GM18870 (cell line): Measurements from ENCODE around the gene PSD.

Experiments used
- ATAC-seq: cut with Tn5 transposase; IDR thresholded peaks from one replicate; pipeline ENCODE4 v1.9.1; 2021; ENCODE audit warnings: moderate library complexity; ENCODE audit not compliant: unreplicated experiment

PSD gene

DNA sequence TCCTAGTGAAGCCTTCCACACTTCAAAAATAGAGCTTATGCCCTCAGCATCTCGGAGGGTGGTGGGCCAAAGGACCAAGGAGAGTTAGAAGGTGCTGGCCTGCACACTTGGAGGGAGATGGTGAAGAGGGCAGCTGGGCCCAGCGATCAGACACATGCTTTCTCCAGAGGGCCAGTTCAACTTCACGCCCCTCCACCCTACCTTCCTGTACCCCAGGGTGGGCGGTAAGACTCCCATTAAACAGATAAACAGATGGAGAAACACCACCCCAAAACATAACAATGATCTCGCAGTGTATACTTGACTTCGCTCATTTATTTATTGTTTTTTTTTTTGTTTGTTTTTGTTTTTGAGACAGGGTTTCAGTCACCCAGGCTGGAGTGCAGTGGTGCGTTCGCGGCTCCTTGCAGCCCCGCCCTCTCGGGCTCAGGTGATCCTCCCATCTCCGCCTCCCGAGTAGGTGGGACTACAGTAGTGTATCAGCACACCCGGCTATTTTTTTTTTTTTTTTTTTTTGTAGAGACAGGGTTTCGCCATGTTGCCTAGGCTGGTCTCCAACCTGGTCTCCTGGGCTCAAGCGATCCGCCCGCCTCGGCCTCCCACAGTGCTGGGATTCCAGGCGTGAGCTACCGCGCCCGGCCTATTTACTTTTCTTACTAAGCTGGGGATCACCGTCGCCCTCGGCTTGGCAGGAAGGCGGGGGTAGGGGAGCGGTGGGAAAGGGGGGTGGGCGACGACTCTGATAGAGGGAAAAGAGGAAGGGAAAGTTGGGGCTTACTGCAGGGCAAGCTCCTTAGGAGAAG, 30.9 kb upstream of the PSD start:
- ATAC-seq: peak; percentile 41

DNA sequence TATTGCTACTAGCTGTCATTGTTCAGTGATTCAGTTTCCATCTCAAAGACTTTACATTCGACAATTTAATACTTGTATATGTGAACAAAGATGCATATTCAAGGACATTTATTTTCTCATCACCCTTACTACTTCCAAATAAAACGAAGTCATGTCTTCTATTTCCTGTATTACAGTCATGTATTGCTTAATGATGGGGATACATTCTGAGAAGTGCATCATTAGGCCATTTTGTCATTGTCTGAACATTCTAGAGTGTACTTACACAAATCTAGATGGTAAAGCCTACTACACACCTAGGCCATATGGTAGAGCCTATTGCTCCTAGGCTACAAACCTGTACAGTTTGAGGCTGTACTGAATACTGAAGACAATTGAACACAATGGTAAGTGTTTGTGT, 26.3 kb upstream of the PSD start:
- ATAC-seq: no peak

DNA sequence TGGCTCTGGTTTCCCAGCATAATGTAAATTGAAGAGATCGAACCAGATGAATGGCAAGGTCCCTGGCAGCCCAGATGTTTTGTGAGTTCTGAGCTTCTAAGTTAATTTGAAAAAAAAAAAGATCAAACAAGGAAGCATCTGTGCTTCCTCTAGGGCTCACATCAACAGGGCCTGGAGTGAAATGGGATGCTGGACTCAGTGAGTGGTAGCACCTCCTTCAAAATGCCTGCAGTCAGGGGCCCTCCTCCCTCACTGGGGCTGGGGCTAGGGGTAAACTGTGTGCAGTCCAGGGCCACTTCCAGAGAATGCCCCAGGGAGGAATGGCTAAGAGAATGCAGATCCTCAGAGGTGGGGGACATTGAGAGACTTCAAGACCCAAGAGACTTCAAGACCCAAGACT, 19.8 kb upstream of the PSD start:
- ATAC-seq: no peak

GRCh38 chr10:102437515-102437914, 18.9 kb upstream of the PSD start:
- ATAC-seq: no peak

DNA sequence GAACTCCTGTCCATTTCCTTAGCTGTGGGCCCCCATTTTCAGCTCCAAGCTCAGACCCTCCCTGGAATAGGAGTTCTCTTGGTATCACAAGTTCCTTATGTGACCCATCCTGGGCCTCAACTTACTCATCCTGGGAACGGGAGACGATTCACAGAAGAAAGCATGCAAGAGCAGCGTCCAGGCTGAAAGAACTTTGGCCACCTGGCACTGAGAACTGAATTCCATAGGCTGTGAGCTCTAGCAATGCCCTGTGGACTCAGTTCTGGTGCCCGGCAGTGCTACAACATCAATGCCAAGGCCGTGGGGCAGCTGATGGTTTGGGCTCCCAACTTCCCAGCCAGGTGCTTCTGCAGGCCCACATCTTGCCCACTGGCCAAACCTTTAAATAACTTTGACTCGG, 17.7 kb upstream of the PSD start:
- ATAC-seq: no peak

- ATAC-seq: no peak
Measured at GRCh38 chr10:102435529-102436233, 17.1 kb upstream of the PSD start.

DNA sequence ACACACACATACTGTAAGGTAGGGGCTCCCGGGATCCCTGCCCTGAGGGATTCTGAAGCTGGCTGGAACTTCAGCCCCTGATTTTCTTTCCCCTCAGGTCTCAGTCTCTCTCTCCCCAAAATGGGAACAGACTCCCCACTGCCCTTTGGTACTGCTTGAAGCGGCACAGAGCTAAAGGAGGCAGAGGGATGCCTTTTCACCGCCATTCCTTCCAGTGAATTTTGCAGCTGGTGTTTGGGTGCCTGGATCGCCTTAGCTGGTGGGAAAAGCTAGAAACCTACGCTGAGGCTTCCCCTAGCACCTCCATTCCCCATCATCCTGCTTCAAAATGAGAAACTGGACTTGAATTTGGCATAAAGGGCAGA, 16.5 kb upstream of the PSD start:
- ATAC-seq: no peak

DNA sequence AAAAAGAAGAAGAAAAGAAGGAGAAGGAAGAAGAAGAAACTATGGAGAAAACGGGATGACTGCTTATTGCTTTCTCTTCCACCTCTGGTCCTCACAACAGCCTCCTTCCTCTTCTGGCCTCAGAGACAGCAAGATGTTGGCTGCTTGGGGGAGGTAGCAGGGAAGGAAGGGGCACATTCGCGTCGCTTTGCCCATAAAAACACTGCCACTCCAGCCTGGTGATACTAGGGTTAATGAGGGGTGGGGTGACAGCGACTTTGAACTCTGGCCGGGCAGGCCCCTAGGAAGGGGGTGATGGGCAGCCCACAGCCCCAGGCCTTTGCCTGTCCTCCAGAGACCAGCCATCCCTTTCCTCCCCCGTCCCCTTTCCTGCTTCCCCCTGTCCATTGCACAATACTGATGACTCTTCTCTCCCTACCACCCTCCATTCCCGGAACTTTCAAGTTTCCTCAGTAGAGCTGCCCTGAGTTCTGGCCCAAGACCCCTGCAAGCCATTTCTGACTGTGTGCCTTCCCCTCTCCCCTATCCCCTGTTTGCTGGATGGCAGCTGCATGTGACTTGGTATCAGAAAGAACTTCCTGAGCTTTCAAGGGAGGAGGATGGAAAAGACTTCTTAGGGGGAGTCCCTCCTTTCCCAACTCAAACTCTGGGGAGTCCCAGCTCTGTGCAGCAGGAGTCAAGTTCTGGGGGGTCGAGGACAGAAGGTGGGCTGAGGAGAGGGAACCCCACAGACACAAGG, 16.0 kb upstream of the PSD start:
- no peak for ATAC-seq

GRCh38 chr10:102433619-102434046, 15.0 kb upstream of the PSD start:
- no peak for ATAC-seq

- ATAC-seq: peak; percentile 62
Measured at GRCh38 chr10:102432162-102432950, 13.8 kb upstream of the PSD start, which contains the start of gene CUEDC2. Gene CUEDC2, minus strand, starts transcription at chr10:102432574. Its CDS starts 7,386 bp downstream, at chr10:102425188.

DNA sequence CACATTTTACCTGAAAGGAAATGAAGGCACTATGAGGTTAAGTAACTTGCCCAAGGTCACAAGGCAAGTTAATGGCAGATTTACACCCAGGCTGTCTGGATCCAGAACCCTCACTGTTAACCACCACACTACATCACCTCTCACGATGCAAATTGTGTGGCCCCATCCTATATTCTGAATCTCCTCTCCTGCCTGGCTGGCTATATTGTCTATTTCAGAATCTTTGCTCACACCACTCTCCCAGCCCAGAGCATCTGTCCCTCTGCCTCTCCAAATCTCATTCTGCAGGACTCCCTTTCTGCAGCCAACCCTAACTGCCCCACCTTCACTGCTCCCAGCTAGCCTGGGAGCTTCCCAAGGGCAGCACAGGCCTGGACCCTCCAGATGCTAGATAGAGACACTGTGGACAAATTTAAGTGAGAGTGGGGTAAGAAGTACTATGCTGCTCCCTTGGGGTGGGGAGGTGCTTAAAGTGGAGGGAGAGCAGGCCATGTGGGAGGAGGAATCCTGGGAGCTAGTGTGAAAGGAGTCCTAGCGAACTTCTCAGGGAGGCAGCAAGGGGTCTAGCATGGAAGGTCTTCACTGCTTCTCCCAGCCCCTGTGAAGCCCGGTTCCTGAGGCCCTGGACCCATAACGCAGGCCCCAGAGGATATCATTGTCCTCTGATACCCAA, 13.0 kb upstream of the PSD start:
- no peak for ATAC-seq

DNA sequence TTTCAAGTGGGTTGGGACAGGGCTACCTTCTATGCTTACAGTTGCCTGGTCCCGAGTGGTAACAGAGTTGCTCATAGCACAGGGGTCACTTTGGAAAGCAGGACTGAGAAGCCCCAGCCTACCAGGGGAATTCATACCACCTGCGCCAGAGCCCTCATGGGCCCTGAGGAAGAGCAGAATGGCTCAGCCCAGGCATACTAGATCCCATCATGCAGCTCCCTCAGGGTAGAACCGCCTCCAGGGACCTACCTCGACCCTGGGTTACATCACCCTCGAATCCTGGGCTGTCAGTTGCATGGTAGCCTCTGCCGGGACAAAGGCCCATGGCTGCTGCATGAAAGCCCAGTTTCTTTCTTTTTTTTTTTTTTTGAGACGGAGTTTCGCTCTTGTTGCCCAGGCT, 10.9 kb upstream of the PSD start:
- ATAC-seq: no peak

GRCh38 chr10:102426803-102427287, 8.3 kb upstream of the PSD start:
- ATAC-seq: no peak

GRCh38 chr10:102425444-102425843, 6.9 kb upstream of the PSD start:
- no peak for ATAC-seq

DNA sequence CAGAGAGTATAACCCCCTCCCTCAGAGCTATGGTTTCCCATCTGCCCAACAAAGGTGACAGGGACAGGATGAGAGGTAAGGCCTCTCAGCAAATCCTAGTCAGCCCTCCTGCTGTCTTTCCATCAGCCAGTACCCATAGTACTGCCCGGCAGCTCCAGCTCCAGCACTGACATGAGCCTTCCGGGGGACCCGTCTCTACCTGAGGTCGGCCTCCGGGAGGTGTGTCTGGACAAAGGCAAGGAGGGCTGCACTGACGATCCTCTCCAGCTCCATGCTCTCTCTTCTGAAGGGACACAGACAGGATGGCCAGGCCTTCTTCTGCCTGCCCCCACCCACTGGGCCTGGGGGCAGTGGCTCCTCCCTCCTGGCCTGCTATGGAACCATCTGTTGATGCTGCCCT, 6.3 kb upstream of the PSD start:
- no peak for ATAC-seq

- ATAC-seq: no peak
Measured at GRCh38 chr10:102424145-102424544, 5.6 kb upstream of the PSD start.

DNA sequence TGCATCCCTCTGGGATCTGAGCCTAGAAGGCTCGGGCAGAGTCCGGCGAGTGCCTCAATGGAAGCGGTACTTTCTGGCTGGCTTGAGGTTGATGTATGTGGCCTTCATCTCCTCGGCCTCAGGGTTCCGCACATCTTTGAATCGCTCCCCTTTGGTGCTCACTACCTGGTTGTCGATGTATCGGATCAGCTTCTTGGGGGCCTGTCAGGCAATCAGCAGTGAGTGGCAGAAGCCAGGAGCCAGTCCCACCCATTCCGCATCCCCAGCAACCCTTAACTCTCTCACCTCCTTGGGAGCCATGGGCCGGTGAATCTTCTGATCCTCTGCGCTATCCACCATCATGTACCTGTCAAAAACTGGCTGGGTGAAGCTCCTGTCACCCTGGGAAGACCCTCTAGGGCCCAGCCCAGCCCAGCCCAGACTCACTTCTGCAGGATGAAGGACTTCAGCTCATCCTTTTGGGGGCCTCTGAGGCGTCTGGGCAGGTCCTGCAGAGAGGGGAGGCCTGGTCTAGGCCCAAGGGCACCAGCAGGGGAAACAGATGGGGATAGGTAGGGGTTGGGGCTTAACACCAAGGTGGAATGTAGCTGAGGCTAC, 4.9 kb upstream of the PSD start:
- no peak for ATAC-seq

GRCh38 chr10:102422545-102423129, 4.1 kb upstream of the PSD start:
- ATAC-seq: no peak

GRCh38 chr10:102421757-102422512, 3.4 kb upstream of the PSD start:
- ATAC-seq: peak; percentile 1
